ENCODE results near the gene URB1.

Gene URB1

GRCh38 chr21:32316361-32317215 is 76.2 kb downstream of the URB1 start:
- no peak overlapping the region for H4K5ac ChIP-seq (ENCODE audit: low read length)
- H3K56ac ChIP-seq (ENCODE audit: low read length): no peak overlapping the region
- no peak overlapping the region for H3K9ac ChIP-seq (ENCODE audit: low read length)
- H3K18ac ChIP-seq (ENCODE audit: low read length): no peak overlapping the region
- WGBS (ENCODE audit: extremely low coverage, insufficient coverage, low lambda C conversion rate): no CpG with 5 or more reads among the region's 22 CpGs
- H3K27me3 ChIP-seq (ENCODE audit: insufficient read depth, low read length, poor library complexity): no peaks in the 10 kb centered on the region
- H3K4ac ChIP-seq (ENCODE audit: low read depth, low read length): no peak overlapping the region
- H4K8ac ChIP-seq (ENCODE audit: low read depth, low read length): no peak overlapping the region
- no peak overlapping the region for H2BK5ac ChIP-seq (ENCODE audit: low read length)
- H2BK120ac ChIP-seq (ENCODE audit: low read depth, low read length): no peak overlapping the region
- no peak overlapping the region for H3K4me3 ChIP-seq (ENCODE audit: low read length)
- no peak overlapping the region for H3K23ac ChIP-seq (ENCODE audit: low read length)
- H3K79me2 ChIP-seq (ENCODE audit: control insufficient read depth, insufficient read depth, low read length): no peaks in the 10 kb centered on the region
- H3K4me1 ChIP-seq (ENCODE audit: control insufficient read depth, low read depth, low read length): no peaks in the 10 kb centered on the region
- no peak overlapping the region for H2BK15ac ChIP-seq (replicated peaks; ENCODE audit: low read depth)
- no peak for DNase-seq
- no peaks in the 10 kb centered on the region for H3K79me1 ChIP-seq (ENCODE audit: low read length)
- H3K36me3 ChIP-seq (ENCODE audit: control insufficient read depth, insufficient read depth, low read length): peaks cover 27% of the 10 kb centered on the region
- no peak overlapping the region for H3K4me2 ChIP-seq (ENCODE audit: low read length)
- H2AK5ac ChIP-seq (ENCODE audit: low read length): no peak overlapping the region
- H3K27ac ChIP-seq (ENCODE audit: low read depth, low read length): no peak overlapping the region

- no peaks in the 10 kb centered on the region for H3K4me1 ChIP-seq (ENCODE audit: control insufficient read depth, low read depth, low read length)
- H3K4ac ChIP-seq (ENCODE audit: low read depth, low read length): no peak overlapping the region
- no CpG with 5 or more reads among the region's 14 CpGs for WGBS (ENCODE audit: extremely low coverage, insufficient coverage, low lambda C conversion rate)
- H4K8ac ChIP-seq (ENCODE audit: low read depth, low read length): no peak overlapping the region
- H2BK120ac ChIP-seq (ENCODE audit: low read depth, low read length): no peak overlapping the region
- no peak overlapping the region for H3K9ac ChIP-seq (ENCODE audit: low read length)
- no peak overlapping the region for H3K56ac ChIP-seq (ENCODE audit: low read length)
- DNase-seq: no peak
- H3K4me3 ChIP-seq (ENCODE audit: low read length): no peak overlapping the region
- H3K27me3 ChIP-seq (ENCODE audit: insufficient read depth, low read length, poor library complexity): no peaks in the 10 kb centered on the region
- no peak overlapping the region for H2BK15ac ChIP-seq (replicated peaks; ENCODE audit: low read depth)
- peaks cover 25% of the 10 kb centered on the region for H3K36me3 ChIP-seq (ENCODE audit: control insufficient read depth, insufficient read depth, low read length)
- H3K79me1 ChIP-seq (ENCODE audit: low read length): no peaks in the 10 kb centered on the region
- no peak overlapping the region for H2BK5ac ChIP-seq (ENCODE audit: low read length)
- no peak overlapping the region for H3K4me2 ChIP-seq (ENCODE audit: low read length)
- no peak overlapping the region for H4K5ac ChIP-seq (ENCODE audit: low read length)
- H3K79me2 ChIP-seq (ENCODE audit: control insufficient read depth, insufficient read depth, low read length): no peaks in the 10 kb centered on the region
- no peak overlapping the region for H3K27ac ChIP-seq (ENCODE audit: low read depth, low read length)
- no peak overlapping the region for H3K18ac ChIP-seq (ENCODE audit: low read length)
- H2AK5ac ChIP-seq (ENCODE audit: low read length): no peak overlapping the region
- no peak overlapping the region for H3K23ac ChIP-seq (ENCODE audit: low read length)
Measured at GRCh38 chr21:32315511-32316281, 77.1 kb downstream of the URB1 start.

GRCh38 chr21:32314806-32315205 is 78.0 kb downstream of the URB1 start:
- no peak overlapping the region for H4K5ac ChIP-seq (ENCODE audit: low read length)
- DNase-seq: no peak
- H3K27me3 ChIP-seq (ENCODE audit: insufficient read depth, low read length, poor library complexity): no peaks in the 10 kb centered on the region

GRCh38 chr21:32312976-32313375 is 79.8 kb downstream of the URB1 start:
- no peak overlapping the region for H3K23ac ChIP-seq (ENCODE audit: low read length)
- H3K27me3 ChIP-seq (ENCODE audit: insufficient read depth, low read length, poor library complexity): no peaks in the 10 kb centered on the region
- H2BK5ac ChIP-seq (ENCODE audit: low read length): no peak overlapping the region
- H3K79me2 ChIP-seq (ENCODE audit: control insufficient read depth, insufficient read depth, low read length): no peaks in the 10 kb centered on the region
- H3K4me2 ChIP-seq (ENCODE audit: low read length): no peak overlapping the region
- no peak overlapping the region for H2BK15ac ChIP-seq (replicated peaks; ENCODE audit: low read depth)
- H3K79me1 ChIP-seq (ENCODE audit: low read length): no peaks in the 10 kb centered on the region
- H3K56ac ChIP-seq (ENCODE audit: low read length): no peak overlapping the region
- no peak overlapping the region for H3K4me3 ChIP-seq (ENCODE audit: low read length)
- peaks cover 14% of the 10 kb centered on the region for H3K36me3 ChIP-seq (ENCODE audit: control insufficient read depth, insufficient read depth, low read length)
- no peak overlapping the region for H4K5ac ChIP-seq (ENCODE audit: low read length)
- H3K4me1 ChIP-seq (ENCODE audit: control insufficient read depth, low read depth, low read length): no peaks in the 10 kb centered on the region
- H2BK120ac ChIP-seq (ENCODE audit: low read depth, low read length): no peak overlapping the region
- H3K18ac ChIP-seq (ENCODE audit: low read length): no peak overlapping the region
- no peak overlapping the region for H3K4ac ChIP-seq (ENCODE audit: low read depth, low read length)
- no peak overlapping the region for H4K8ac ChIP-seq (ENCODE audit: low read depth, low read length)
- WGBS (ENCODE audit: extremely low coverage, insufficient coverage, low lambda C conversion rate): no CpG with 5 or more reads among the region's 6 CpGs
- no peak overlapping the region for H2AK5ac ChIP-seq (ENCODE audit: low read length)
- DNase-seq: no peak
- no peak overlapping the region for H3K9ac ChIP-seq (ENCODE audit: low read length)
- H3K27ac ChIP-seq (ENCODE audit: low read depth, low read length): no peak overlapping the region

More at GRCh38 chr21:32314806-32315205, 78.0 kb downstream of the URB1 start:
- Histone ChIP-seq H2BK5ac (ENCODE audit: low read length) (no peak overlapping the region), H3K4me3 (ENCODE audit: low read length) (no peak overlapping the region), H2BK120ac (ENCODE audit: low read depth, low read length) (no peak overlapping the region), H3K79me2 (ENCODE audit: control insufficient read depth, insufficient read depth, low read length) (no peaks in the 10 kb centered on the region), H3K23ac (ENCODE audit: low read length) (no peak overlapping the region), H3K4ac (ENCODE audit: low read depth, low read length) (no peak overlapping the region), H4K8ac (ENCODE audit: low read depth, low read length) (no peak overlapping the region), H2AK5ac (ENCODE audit: low read length) (no peak overlapping the region), H2BK15ac (replicated peaks; ENCODE audit: low read depth) (no peak overlapping the region), H3K9ac (ENCODE audit: low read length) (no peak overlapping the region), H3K4me2 (ENCODE audit: low read length) (no peak overlapping the region), H3K79me1 (ENCODE audit: low read length) (no peaks in the 10 kb centered on the region), H3K27ac (ENCODE audit: low read depth, low read length) (no peak overlapping the region), H3K4me1 (ENCODE audit: control insufficient read depth, low read depth, low read length) (no peaks in the 10 kb centered on the region), H3K56ac (ENCODE audit: low read length) (no peak overlapping the region), H3K18ac (ENCODE audit: low read length) (no peak overlapping the region), H3K36me3 (ENCODE audit: control insufficient read depth, insufficient read depth, low read length) (peaks cover 21% of the 10 kb centered on the region)
- no CpG with 5 or more reads among the region's 16 CpGs for WGBS (ENCODE audit: extremely low coverage, insufficient coverage, low lambda C conversion rate)

GRCh38 chr21:32312326-32312725 is 80.5 kb downstream of the URB1 start:
- Histone ChIP-seq H3K4me1 (ENCODE audit: control insufficient read depth, low read depth, low read length) (no peaks in the 10 kb centered on the region), H3K36me3 (ENCODE audit: control insufficient read depth, insufficient read depth, low read length) (peaks cover 12% of the 10 kb centered on the region), H2BK120ac (ENCODE audit: low read depth, low read length) (no peak overlapping the region), H3K18ac (ENCODE audit: low read length) (no peak overlapping the region), H3K9ac (ENCODE audit: low read length) (no peak overlapping the region), H2AK5ac (ENCODE audit: low read length) (no peak overlapping the region), H2BK15ac (replicated peaks; ENCODE audit: low read depth) (no peak overlapping the region), H3K79me1 (ENCODE audit: low read length) (no peaks in the 10 kb centered on the region), H3K23ac (ENCODE audit: low read length) (no peak overlapping the region), H3K4me2 (ENCODE audit: low read length) (no peak overlapping the region), H2BK5ac (ENCODE audit: low read length) (no peak overlapping the region), H3K27ac (ENCODE audit: low read depth, low read length) (no peak overlapping the region), H3K4me3 (ENCODE audit: low read length) (no peak overlapping the region), H3K4ac (ENCODE audit: low read depth, low read length) (no peak overlapping the region), H4K8ac (ENCODE audit: low read depth, low read length) (no peak overlapping the region), H3K79me2 (ENCODE audit: control insufficient read depth, insufficient read depth, low read length) (no peaks in the 10 kb centered on the region), H4K5ac (ENCODE audit: low read length) (no peak overlapping the region), H3K27me3 (ENCODE audit: insufficient read depth, low read length, poor library complexity) (no peaks in the 10 kb centered on the region), H3K56ac (ENCODE audit: low read length) (no peak overlapping the region)
- no CpG with 5 or more reads among the region's 5 CpGs for WGBS (ENCODE audit: extremely low coverage, insufficient coverage, low lambda C conversion rate)
- no peak for DNase-seq

Data from mesendoderm (in vitro differentiated cells).